HG03439 (cell line): ENCODE measurements around the gene DYSF.

Source experiments
- ATAC-seq: cut with Tn5 transposase; IDR thresholded peaks from one replicate; pipeline ENCODE4 v1.9.1; 2021; ENCODE audit warnings: mild to moderate bottlenecking, moderate library complexity; ENCODE audit not compliant: unreplicated experiment

Gene DYSF

GRCh38 chr2:71496156-71496770, 42.9 kb downstream of the DYSF start:
- ATAC-seq = no peak

- no peak for ATAC-seq
Measured at GRCh38 chr2:71498261-71498701, 44.9 kb downstream of the DYSF start.

- ATAC-seq = no peak
Measured at GRCh38 chr2:71499691-71500090, 46.3 kb downstream of the DYSF start.

GRCh38 chr2:71500426-71501079, 47.2 kb downstream of the DYSF start:
- no peak for ATAC-seq

GRCh38 chr2:71502941-71503738, 49.8 kb downstream of the DYSF start:
- no peak for ATAC-seq

GRCh38 chr2:71503837-71504236, 50.5 kb downstream of the DYSF start:
- no peak for ATAC-seq

- ATAC-seq = no peak
Measured at GRCh38 chr2:71504611-71505010, 51.2 kb downstream of the DYSF start.

- no peak for ATAC-seq
Measured at GRCh38 chr2:71505086-71505769, 51.9 kb downstream of the DYSF start.

- ATAC-seq = no peak
Measured at GRCh38 chr2:71505770-71506140, 52.4 kb downstream of the DYSF start.

GRCh38 chr2:71506222-71507153, 53.1 kb downstream of the DYSF start:
- ATAC-seq = no peak

GRCh38 chr2:71507476-71507875, 54.1 kb downstream of the DYSF start:
- ATAC-seq = no peak

- ATAC-seq = peak; percentile 56
Measured at GRCh38 chr2:71510196-71510807, 56.9 kb downstream of the DYSF start.

GRCh38 chr2:71510938-71511337, 57.6 kb downstream of the DYSF start:
- ATAC-seq = no peak

GRCh38 chr2:71511776-71512175, 58.4 kb downstream of the DYSF start:
- no peak for ATAC-seq

- no peak for ATAC-seq
Measured at GRCh38 chr2:71512386-71512785, 59.0 kb downstream of the DYSF start.

- no peak for ATAC-seq
Measured at GRCh38 chr2:71513096-71513495, 59.7 kb downstream of the DYSF start.

- ATAC-seq = no peak
Measured at GRCh38 chr2:71513721-71514120, 60.4 kb downstream of the DYSF start.

GRCh38 chr2:71516253-71516888, 63.0 kb downstream of the DYSF start:
- no peak for ATAC-seq

GRCh38 chr2:71517851-71518250, 64.5 kb downstream of the DYSF start:
- ATAC-seq = no peak
